AG09309 (cell line): ENCODE results near the gene CD200.

Experiments used
- DNase-seq: peaks from one replicate; pipeline ENCODE4 v3.0.0-alpha.2; 2010; ENCODE audit warnings: low read depth
- H3K4me3 ChIP-seq: 2 replicates; pipeline ENCODE4 v1.5.1; 2011; ENCODE audit warnings: mild to moderate bottlenecking, low read depth, low read length, moderate library complexity; ENCODE audit not compliant: control insufficient read depth
- CTCF ChIP-seq: IDR thresholded peaks from 2 replicates; pipeline ENCODE4 v1.5.1; 2011; ENCODE audit warnings: mild to moderate bottlenecking, low read depth, low read length, inconsistent platforms; ENCODE audit not compliant: insufficient read depth, control insufficient read depth; ENCODE audit errors: missing control alignments

Gene CD200

DNA sequence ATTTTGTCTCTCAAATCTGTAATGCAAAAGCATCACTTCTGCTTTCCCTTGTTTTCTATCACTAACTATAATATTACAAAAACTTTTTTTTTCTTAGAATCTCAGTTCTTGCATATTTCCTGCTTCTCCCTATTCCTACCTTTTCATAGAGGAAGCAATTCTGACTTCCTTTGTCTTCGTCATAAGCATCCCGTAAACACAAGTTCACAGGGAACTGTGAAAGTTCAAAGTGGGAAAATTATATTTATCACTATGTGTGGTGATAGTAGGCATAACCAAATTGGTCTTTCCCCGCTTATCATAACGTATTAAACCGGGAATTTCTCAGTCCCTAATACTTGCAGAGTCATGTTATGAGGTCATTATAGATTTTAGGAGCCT, 22.3 kb downstream of the CD200 start:
- no peak for DNase-seq
- H3K4me3 ChIP-seq = no peak overlapping the region
- TF ChIP-seq CTCF = no peak

GRCh38 chr3:112357930-112358780, 25.2 kb downstream of the CD200 start:
- no peak overlapping the region for H3K4me3 ChIP-seq
- DNase-seq = no peak
- TF ChIP-seq CTCF = no peak

DNA sequence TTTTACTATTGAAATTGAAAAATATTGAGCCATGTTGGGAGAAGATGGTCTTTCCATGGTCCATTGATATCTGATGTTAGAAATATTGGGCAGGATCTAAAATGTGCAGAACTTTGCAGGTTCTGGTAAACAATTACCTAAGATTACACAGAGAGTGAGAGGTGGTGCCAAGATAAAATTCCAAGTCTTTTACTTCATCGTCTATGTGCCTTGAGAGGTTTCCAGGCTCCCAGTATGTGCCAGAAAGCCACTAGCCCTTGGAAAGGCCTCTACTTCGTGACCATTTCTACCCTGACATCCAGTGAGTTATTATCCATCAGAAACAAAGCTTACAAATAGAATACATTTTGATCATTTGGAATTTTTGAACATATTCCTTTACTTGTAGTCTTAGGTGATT, 27.6 kb downstream of the CD200 start:
- no peak for DNase-seq
- TF ChIP-seq CTCF = no peak
- H3K4me3 ChIP-seq = no peak overlapping the region

GRCh38 chr3:112362221-112362620, 29.3 kb downstream of the CD200 start:
- no peak for TF ChIP-seq CTCF
- H3K4me3 ChIP-seq = no peak overlapping the region
- DNase-seq = no peak

DNA sequence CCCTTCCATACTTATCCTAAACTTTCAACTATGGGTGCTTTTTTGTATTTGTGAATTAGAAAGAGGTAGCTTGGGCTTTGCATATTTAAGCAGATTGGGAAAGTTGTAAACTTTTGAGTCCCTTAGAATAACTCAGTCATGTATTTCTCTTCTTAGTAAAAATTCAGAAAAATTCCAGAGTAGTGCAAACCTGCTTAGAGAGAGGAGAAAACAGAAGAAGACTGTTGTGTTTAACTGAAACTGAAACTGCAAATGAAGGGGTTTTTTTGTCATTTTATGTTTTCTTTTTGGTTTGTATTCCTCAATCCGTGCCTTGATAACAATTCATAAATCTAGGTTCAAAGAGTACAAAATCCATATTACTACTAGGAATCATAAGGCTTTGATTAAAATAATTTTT, 31.3 kb downstream of the CD200 start:
- no peak overlapping the region for H3K4me3 ChIP-seq
- DNase-seq = no peak
- TF ChIP-seq CTCF = no peak

DNA sequence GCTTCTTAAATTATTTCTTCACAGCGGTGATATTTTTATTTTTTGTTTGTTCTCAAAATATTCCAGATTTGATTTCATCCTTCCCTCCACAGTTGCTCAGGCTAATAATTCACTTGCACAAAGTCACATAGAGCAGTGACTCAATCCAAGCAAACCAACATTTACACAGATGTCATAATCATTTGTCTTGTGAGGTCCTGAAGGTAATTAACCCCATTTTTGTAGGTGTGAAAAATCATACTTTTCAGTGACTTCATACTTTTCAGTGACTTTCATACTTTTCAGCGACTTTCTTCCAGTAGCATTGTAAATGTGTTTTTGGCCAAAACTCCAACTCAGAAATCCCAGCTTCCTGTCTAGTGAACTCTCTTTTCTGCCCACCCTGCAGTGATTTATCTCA, 32.1 kb downstream of the CD200 start:
- H3K4me3 ChIP-seq = no peak overlapping the region
- TF ChIP-seq CTCF = no peak
- DNase-seq = no peak
